HG03045 (cell line): ENCODE data around the gene SLC9A3.

ENCODE experiments used
- ATAC-seq: cut with Tn5 transposase; IDR thresholded peaks from one replicate; pipeline ENCODE4 v1.9.1; 2021; ENCODE audit warnings: mild to moderate bottlenecking, moderate library complexity; ENCODE audit not compliant: unreplicated experiment

Gene SLC9A3

GRCh38 chr5:539469-540070, 15.3 kb upstream of the SLC9A3 start:
- ATAC-seq, result no peak

- no peak for ATAC-seq
Measured at GRCh38 chr5:538801-539468, 14.7 kb upstream of the SLC9A3 start.

- ATAC-seq, result no peak
Measured at GRCh38 chr5:538271-538771, 14.1 kb upstream of the SLC9A3 start.

- no peak for ATAC-seq
Measured at GRCh38 chr5:537621-538071, 13.4 kb upstream of the SLC9A3 start.

- no peak for ATAC-seq
Measured at GRCh38 chr5:537098-537497, 12.8 kb upstream of the SLC9A3 start.

GRCh38 chr5:535846-536698, 11.8 kb upstream of the SLC9A3 start:
- no peak for ATAC-seq

GRCh38 chr5:534743-535671, 10.8 kb upstream of the SLC9A3 start:
- ATAC-seq, result no peak

- ATAC-seq, result no peak
Measured at GRCh38 chr5:533955-534742, 9.9 kb upstream of the SLC9A3 start.

- no peak for ATAC-seq
Measured at GRCh38 chr5:533243-533954, 9.2 kb upstream of the SLC9A3 start.

GRCh38 chr5:532521-533242, 8.4 kb upstream of the SLC9A3 start:
- ATAC-seq, result no peak

- no peak for ATAC-seq
Measured at GRCh38 chr5:531749-532315, 7.6 kb upstream of the SLC9A3 start.

- no peak for ATAC-seq
Measured at GRCh38 chr5:531101-531748, 7.0 kb upstream of the SLC9A3 start.

- no peak for ATAC-seq
Measured at GRCh38 chr5:530001-530955, 6.0 kb upstream of the SLC9A3 start.

- no peak for ATAC-seq
Measured at GRCh38 chr5:528629-529511, 4.6 kb upstream of the SLC9A3 start.
